Activated T-helper 2 cell treated with anti-CD3 and anti-CD28 coated beads, Interferon-gamma antibody, Interleukin-2, Interleukin-4, amounts not matched to agents 10 μg/mL and 5 μg/mL and 100 μg/mL, durations not matched to agents 14 hours and 24 hours and 36 hours (primary cell): ENCODE measurements around the gene SRGAP2B. TPM values are rescaled to one million over a fixed set of nuclear protein-coding genes. Genes with fewer than 3 reads are reported as not detected.
A peak's percentile ranks its signal among the peaks of the same experiment; 100 is the strongest.
"Not testable (repeated sequence)": the region's sequence is repeated elsewhere in the genome, so short reads cannot be mapped to it uniquely, and the experiment has no call there.

ENCODE experiments used
- DNase-seq: peaks from one replicate; pipeline ENCODE4 v3.0.0; 2021; ENCODE audit warnings: low spot score
- H3K27ac Mint-ChIP-seq: one replicate; pipeline ENCODE4 v1.8.0; 2021; ENCODE audit warnings: mixed read lengths
- H3K27me3 Mint-ChIP-seq: one replicate; pipeline ENCODE4 v1.8.0; 2021; ENCODE audit warnings: low read depth, mixed read lengths
- H3K36me3 Mint-ChIP-seq: one replicate; pipeline ENCODE4 v1.8.0; 2021; ENCODE audit warnings: low read depth, mixed read lengths
- H3K4me1 Mint-ChIP-seq: one replicate; pipeline ENCODE4 v1.8.0; 2021; ENCODE audit warnings: low read depth, mixed read lengths
- H3K4me3 Mint-ChIP-seq: one replicate; pipeline ENCODE4 v1.8.0; 2021; ENCODE audit warnings: low read depth, mild to moderate bottlenecking, moderate library complexity, mixed read lengths
- H3K9me3 Mint-ChIP-seq: one replicate; pipeline ENCODE4 v1.8.0; 2021; ENCODE audit warnings: mixed read lengths
- intact Hi-C: fragments of 100-400 bp; cut with micrococcal nuclease; formaldehyde crosslinking; loops from one replicate; pipeline ENCODE4 v1.15.1; 2023
- total RNA-seq: library from RNA; stranded (reverse); gene quantifications from 2 replicates; pipeline ENCODE4 v1.2.3, GENCODE V29; 2022

SRGAP2B gene
- total RNA-seq, 1 donor from 2014 or later, result 43.5 TPM

GRCh38 chr1:145115587-145116493 is 20.7 kb upstream of the SRGAP2B start:
- H3K27me3 Mint-ChIP-seq, H3K9me3 Mint-ChIP-seq, intact Hi-C loops, DNase-seq, H3K36me3 Mint-ChIP-seq, H3K4me1 Mint-ChIP-seq, H3K27ac Mint-ChIP-seq, H3K4me3 Mint-ChIP-seq: not testable (repeated sequence)

GRCh38 chr1:145114560-145115057 is 19.5 kb upstream of the SRGAP2B start:
- H3K27me3 Mint-ChIP-seq, H3K4me3 Mint-ChIP-seq, H3K27ac Mint-ChIP-seq, H3K4me1 Mint-ChIP-seq, intact Hi-C loops, DNase-seq, H3K36me3 Mint-ChIP-seq, H3K9me3 Mint-ChIP-seq: not testable (repeated sequence)

GRCh38 chr1:145112703-145113102 is 17.6 kb upstream of the SRGAP2B start:
- H3K36me3 Mint-ChIP-seq, H3K4me1 Mint-ChIP-seq, H3K9me3 Mint-ChIP-seq, H3K27me3 Mint-ChIP-seq, DNase-seq, H3K27ac Mint-ChIP-seq, H3K4me3 Mint-ChIP-seq, intact Hi-C loops: not testable (repeated sequence)

GRCh38 chr1:145111674-145112073 is 16.5 kb upstream of the SRGAP2B start:
- H3K9me3 Mint-ChIP-seq, H3K4me1 Mint-ChIP-seq, H3K27me3 Mint-ChIP-seq, H3K36me3 Mint-ChIP-seq, DNase-seq, intact Hi-C loops, H3K4me3 Mint-ChIP-seq, H3K27ac Mint-ChIP-seq: not testable (repeated sequence)

- H3K36me3 Mint-ChIP-seq, H3K4me3 Mint-ChIP-seq, H3K27me3 Mint-ChIP-seq, H3K9me3 Mint-ChIP-seq, intact Hi-C loops, H3K4me1 Mint-ChIP-seq, DNase-seq, H3K27ac Mint-ChIP-seq: not testable (repeated sequence)
Observed at GRCh38 chr1:145103294-145103693, 8.2 kb upstream of the SRGAP2B start.

GRCh38 chr1:145101725-145102124 is 6.6 kb upstream of the SRGAP2B start:
- H3K4me1 Mint-ChIP-seq, H3K4me3 Mint-ChIP-seq, intact Hi-C loops, DNase-seq, H3K36me3 Mint-ChIP-seq, H3K9me3 Mint-ChIP-seq, H3K27ac Mint-ChIP-seq, H3K27me3 Mint-ChIP-seq: not testable (repeated sequence)

- peak overlapping the region; percentile 51 for H3K4me3 Mint-ChIP-seq
- DNase-seq, H3K27ac Mint-ChIP-seq, H3K27me3 Mint-ChIP-seq, intact Hi-C loops, H3K36me3 Mint-ChIP-seq, H3K4me1 Mint-ChIP-seq, H3K9me3 Mint-ChIP-seq: not testable (repeated sequence)
Observed at GRCh38 chr1:145094655-145095211, 395 bp downstream of the SRGAP2B start.

- intact Hi-C loops, H3K9me3 Mint-ChIP-seq, DNase-seq, H3K27me3 Mint-ChIP-seq, H3K36me3 Mint-ChIP-seq, H3K4me1 Mint-ChIP-seq: not testable (repeated sequence)
- H3K4me3 Mint-ChIP-seq, result peak overlapping the region; percentile 85
- peak overlapping the region; percentile 73 for H3K27ac Mint-ChIP-seq
Observed at GRCh38 chr1:145093517-145094149, 1.5 kb downstream of the SRGAP2B start.

GRCh38 chr1:145082483-145083255 is 12.5 kb downstream of the SRGAP2B start:
- intact Hi-C loops, H3K27me3 Mint-ChIP-seq, H3K9me3 Mint-ChIP-seq, H3K4me3 Mint-ChIP-seq, DNase-seq, H3K27ac Mint-ChIP-seq, H3K4me1 Mint-ChIP-seq, H3K36me3 Mint-ChIP-seq: not testable (repeated sequence)

- H3K36me3 Mint-ChIP-seq, DNase-seq, intact Hi-C loops, H3K9me3 Mint-ChIP-seq, H3K4me3 Mint-ChIP-seq, H3K27me3 Mint-ChIP-seq, H3K4me1 Mint-ChIP-seq, H3K27ac Mint-ChIP-seq: not testable (repeated sequence)
Observed at GRCh38 chr1:145080193-145080592, 14.9 kb downstream of the SRGAP2B start.

- H3K4me3 Mint-ChIP-seq, H3K27ac Mint-ChIP-seq, H3K27me3 Mint-ChIP-seq, H3K9me3 Mint-ChIP-seq, intact Hi-C loops, H3K36me3 Mint-ChIP-seq, DNase-seq, H3K4me1 Mint-ChIP-seq: not testable (repeated sequence)
Observed at GRCh38 chr1:145079737-145080136, 15.4 kb downstream of the SRGAP2B start.

- H3K4me3 Mint-ChIP-seq, H3K9me3 Mint-ChIP-seq, DNase-seq, H3K36me3 Mint-ChIP-seq, H3K27ac Mint-ChIP-seq, H3K4me1 Mint-ChIP-seq, H3K27me3 Mint-ChIP-seq, intact Hi-C loops: not testable (repeated sequence)
Observed at GRCh38 chr1:145078787-145079370, 16.2 kb downstream of the SRGAP2B start.
